Peyer's patch (tissue), 4 donors: Measurements from ENCODE around the gene TDRD9.

Source experiments
- CTCF ChIP-seq, 6 experiments: fragments of 450-650 bp in 4 of 6; fragments of 200-600 bp in 2 of 6; sonication (generic) in 1 of 6; IDR thresholded peaks; one replicate each; pipeline ENCODE4 v1.5.1; 2017 to 2019; ENCODE audit warnings: antibody characterized with exemption in 6 of 6, mild to moderate bottlenecking in 3 of 6, moderate library complexity in 1 of 6
- POLR2A ChIP-seq, 2 donors: fragments of 450-650 bp; IDR thresholded peaks; one replicate each; pipeline ENCODE4 v1.5.1; 2017; ENCODE audit warnings: antibody characterized with exemption in 2 of 2, mild to moderate bottlenecking in 2 of 2, moderate library complexity in 2 of 2

GRCh38 chr14:104081261-104081835 lies 153.1 kb downstream of the TDRD9 start:
- TF ChIP-seq CTCF (IDR thresholded peaks at IDR 0.05): no peak
- TF ChIP-seq POLR2A (IDR thresholded peaks at IDR 0.05): no peak
